ENCODE data around the gene C1QTNF6. TPM values are rescaled to one million over a fixed set of nuclear protein-coding genes. Genes with fewer than 3 reads are reported as not detected.

The C1QTNF6 gene
- total RNA-seq, 1 experiment from 2014 or later, result 6.3 TPM

GRCh38 chr22:37140686-37141323 is 47.2 kb downstream of the C1QTNF6 start:
- CTCF ChIA-PET, result no interaction called here

GRCh38 chr22:37139762-37140161 is 48.3 kb downstream of the C1QTNF6 start:
- ChIA-PET CTCF (no interaction called here), POLR2A (ENCODE audit: low non-redundant PET) (no interaction called here)
- BruUV-seq (replicated peaks), result no TSS peak
- Histone ChIP-seq H3K4me3 (ENCODE audit: low read depth, low read length, poor library complexity, severe bottlenecking) (no peak overlapping the region), H3K4me1 (ENCODE audit: insufficient read depth, low read length, poor library complexity, severe bottlenecking) (no peaks in the 10 kb centered on the region), H3K27ac (ENCODE audit: low read depth, low read length, poor library complexity, severe bottlenecking) (no peak overlapping the region), H3K27me3 (replicated peaks; ENCODE audit: insufficient read depth, low read depth, low read length, poor library complexity) (no peaks in the 10 kb centered on the region), H3K36me3 (ENCODE audit: insufficient read depth, low read length, poor library complexity, severe bottlenecking) (no peaks in the 10 kb centered on the region), H3K9me3 (ENCODE audit: low read depth, low read length, poor library complexity, severe bottlenecking) (no peaks in the 10 kb centered on the region)
- intact Hi-C loops (cut with micrococcal nuclease; ENCODE audit: unreplicated experiment), result no loop called here
- no peak for TF ChIP-seq CTCF (conservative IDR thresholded peaks at IDR 0.05; ENCODE audit: low read depth, low read length)
- TF ChIP-seq EZH2 (IDR thresholded peaks at IDR 0.05; ENCODE audit: borderline replicate concordance, low read depth, low read length, poor library complexity, severe bottlenecking), result no peak
- DNase-seq (ENCODE audit: low spot score), result no peak

More at GRCh38 chr22:37140686-37141323, 47.2 kb downstream of the C1QTNF6 start:
- DNase-seq (ENCODE audit: low spot score), result no peak
- Histone ChIP-seq H3K4me1 (ENCODE audit: insufficient read depth, low read length, poor library complexity, severe bottlenecking) (no peaks in the 10 kb centered on the region), H3K9me3 (ENCODE audit: low read depth, low read length, poor library complexity, severe bottlenecking) (no peaks in the 10 kb centered on the region), H3K27me3 (replicated peaks; ENCODE audit: insufficient read depth, low read depth, low read length, poor library complexity) (no peaks in the 10 kb centered on the region), H3K4me3 (ENCODE audit: low read depth, low read length, poor library complexity, severe bottlenecking) (no peak overlapping the region), H3K27ac (ENCODE audit: low read depth, low read length, poor library complexity, severe bottlenecking) (no peak overlapping the region), H3K36me3 (ENCODE audit: insufficient read depth, low read length, poor library complexity, severe bottlenecking) (no peaks in the 10 kb centered on the region)
- TF ChIP-seq EZH2 (IDR thresholded peaks at IDR 0.05; ENCODE audit: borderline replicate concordance, low read depth, low read length, poor library complexity, severe bottlenecking) (no peak), CTCF (conservative IDR thresholded peaks at IDR 0.05; ENCODE audit: low read depth, low read length) (no peak)
- intact Hi-C loops (cut with micrococcal nuclease; ENCODE audit: unreplicated experiment), result no loop called here
- POLR2A ChIA-PET (ENCODE audit: low non-redundant PET), result no interaction called here
- BruUV-seq (replicated peaks), result no TSS peak

GRCh38 chr22:37138849-37139561 is 49.0 kb downstream of the C1QTNF6 start:
- H3K27me3 ChIP-seq (replicated peaks; ENCODE audit: insufficient read depth, low read depth, low read length, poor library complexity), result no peaks in the 10 kb centered on the region
- no peaks in the 10 kb centered on the region for H3K4me1 ChIP-seq (ENCODE audit: insufficient read depth, low read length, poor library complexity, severe bottlenecking)
- no peak overlapping the region for H3K27ac ChIP-seq (ENCODE audit: low read depth, low read length, poor library complexity, severe bottlenecking)
- no peaks in the 10 kb centered on the region for H3K9me3 ChIP-seq (ENCODE audit: low read depth, low read length, poor library complexity, severe bottlenecking)
- no peaks in the 10 kb centered on the region for H3K36me3 ChIP-seq (ENCODE audit: insufficient read depth, low read length, poor library complexity, severe bottlenecking)
- CTCF ChIA-PET, result no interaction called here
- no peak for DNase-seq (ENCODE audit: low spot score)
- intact Hi-C loops (cut with micrococcal nuclease; ENCODE audit: unreplicated experiment), result no loop called here
- no peak for TF ChIP-seq EZH2 (IDR thresholded peaks at IDR 0.05; ENCODE audit: borderline replicate concordance, low read depth, low read length, poor library complexity, severe bottlenecking)
- no peak for TF ChIP-seq CTCF (conservative IDR thresholded peaks at IDR 0.05; ENCODE audit: low read depth, low read length)
- POLR2A ChIA-PET (ENCODE audit: low non-redundant PET), result no interaction called here
- no peak overlapping the region for H3K4me3 ChIP-seq (ENCODE audit: low read depth, low read length, poor library complexity, severe bottlenecking)
- BruUV-seq (replicated peaks), result no TSS peak

Measured in A673 (cell line).